ENCODE measurements around the gene LRRC4. TPM values are rescaled to one million over a fixed set of nuclear protein-coding genes. Genes with fewer than 3 reads are reported as not detected.
A peak's percentile ranks its signal among the peaks of the same experiment; 100 is the strongest.

Gene LRRC4
- total RNA-seq, 1 experiment from 2014 or later, result not detected

DNA sequence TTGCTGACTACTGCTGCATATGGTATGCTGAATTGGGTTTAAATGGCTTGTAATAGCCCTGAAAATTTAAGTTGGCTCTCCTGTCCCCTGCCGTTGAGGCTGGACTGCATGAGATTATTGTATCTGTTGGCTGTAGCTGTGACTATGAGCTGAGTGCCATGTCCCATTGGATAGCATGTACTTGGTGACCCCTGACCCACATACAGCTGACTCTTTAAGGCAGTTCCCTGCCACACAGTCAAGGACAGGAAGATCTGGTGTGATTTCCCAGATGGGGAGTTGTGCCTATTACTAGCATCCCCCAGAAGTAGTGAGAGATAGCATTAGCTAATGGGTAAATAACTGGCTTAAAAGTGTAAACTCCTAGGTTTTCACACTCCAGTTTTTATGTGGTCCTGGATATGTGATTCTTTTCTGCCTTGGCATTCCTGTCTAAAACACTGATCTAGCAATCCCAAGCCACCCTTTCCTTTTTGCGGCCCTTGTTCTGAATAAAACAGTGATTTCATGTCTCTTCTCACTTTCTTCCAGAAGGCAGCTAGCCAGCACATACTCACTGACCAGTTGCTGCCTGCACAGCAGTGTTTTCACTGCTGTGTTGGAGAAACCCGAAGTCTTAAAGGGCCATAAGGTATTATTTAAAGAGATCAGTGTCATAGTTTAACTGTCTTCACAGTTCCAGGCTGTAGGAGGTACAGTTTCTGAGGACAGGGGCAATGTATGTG, 35.9 kb downstream of the LRRC4 start:
- BruUV-seq (replicated peaks), result no TSS peak
- ChIA-PET POLR2A (interaction anchor here (0.7 kb wide), 1 partner anchor 16 kb away, joined by 3 read pairs; no protein-coding TSS in a partner anchor), CTCF (interaction anchor here (1.2 to 1.4 kb wide), 2 partner anchors 10 to 11 kb away, joined by 3 read pairs; no protein-coding TSS in a partner anchor)
- TF ChIP-seq, protein P1, sequence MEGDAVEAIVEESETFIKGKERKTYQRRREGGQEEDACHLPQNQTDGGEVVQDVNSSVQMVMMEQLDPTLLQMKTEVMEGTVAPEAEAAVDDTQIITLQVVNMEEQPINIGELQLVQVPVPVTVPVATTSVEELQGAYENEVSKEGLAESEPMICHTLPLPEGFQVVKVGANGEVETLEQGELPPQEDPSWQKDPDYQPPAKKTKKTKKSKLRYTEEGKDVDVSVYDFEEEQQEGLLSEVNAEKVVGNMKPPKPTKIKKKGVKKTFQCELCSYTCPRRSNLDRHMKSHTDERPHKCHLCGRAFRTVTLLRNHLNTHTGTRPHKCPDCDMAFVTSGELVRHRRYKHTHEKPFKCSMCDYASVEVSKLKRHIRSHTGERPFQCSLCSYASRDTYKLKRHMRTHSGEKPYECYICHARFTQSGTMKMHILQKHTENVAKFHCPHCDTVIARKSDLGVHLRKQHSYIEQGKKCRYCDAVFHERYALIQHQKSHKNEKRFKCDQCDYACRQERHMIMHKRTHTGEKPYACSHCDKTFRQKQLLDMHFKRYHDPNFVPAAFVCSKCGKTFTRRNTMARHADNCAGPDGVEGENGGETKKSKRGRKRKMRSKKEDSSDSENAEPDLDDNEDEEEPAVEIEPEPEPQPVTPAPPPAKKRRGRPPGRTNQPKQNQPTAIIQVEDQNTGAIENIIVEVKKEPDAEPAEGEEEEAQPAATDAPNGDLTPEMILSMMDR (IDR thresholded peaks at IDR 0.05; ENCODE audit: unreplicated experiment), result no peak
- H3K27ac Mint-ChIP-seq (ENCODE audit: low read depth, unreplicated experiment), result peak overlapping the region; percentile 36
- H3K9me3 Mint-ChIP-seq (ENCODE audit: unreplicated experiment), result no peaks in the 10 kb centered on the region
- intact Hi-C loops (cut with micrococcal nuclease), result no loop called here
- no peak for DNase-seq (ENCODE audit: unreplicated experiment)
- H3K27me3 Mint-ChIP-seq (ENCODE audit: insufficient read depth, unreplicated experiment), result no peaks in the 10 kb centered on the region
- no peak overlapping the region for H3K4me3 Mint-ChIP-seq (ENCODE audit: unreplicated experiment)
- H3K4me1 Mint-ChIP-seq (ENCODE audit: insufficient read depth, unreplicated experiment), result no peaks in the 10 kb centered on the region
- peaks cover 60% of the 10 kb centered on the region for H3K36me3 Mint-ChIP-seq (ENCODE audit: insufficient read depth, unreplicated experiment)

DNA sequence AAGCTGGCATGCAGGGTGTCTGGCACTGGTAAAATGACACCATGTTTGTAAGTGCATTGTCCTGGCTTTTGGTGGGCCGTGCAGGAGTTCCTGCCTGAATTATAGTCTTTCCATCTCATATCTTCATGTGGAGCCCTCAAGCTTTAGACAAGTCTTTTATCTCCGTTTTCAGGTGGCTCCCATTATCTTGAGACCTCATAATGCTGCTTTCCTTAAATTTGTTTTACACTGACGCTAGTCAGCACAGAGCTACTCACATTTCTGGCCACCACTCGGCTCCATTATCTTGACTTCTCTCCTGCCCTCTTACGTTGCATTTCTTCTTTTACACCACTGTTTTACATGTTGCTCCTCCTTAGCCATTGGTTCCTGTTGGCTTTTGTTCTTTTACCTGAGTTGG, 37.2 kb downstream of the LRRC4 start:
- Mint-ChIP-seq H3K4me3 (ENCODE audit: unreplicated experiment) (no peak overlapping the region), H3K9me3 (ENCODE audit: unreplicated experiment) (no peaks in the 10 kb centered on the region), H3K27ac (ENCODE audit: low read depth, unreplicated experiment) (no peak overlapping the region), H3K36me3 (ENCODE audit: insufficient read depth, unreplicated experiment) (peaks cover 69% of the 10 kb centered on the region), H3K4me1 (ENCODE audit: insufficient read depth, unreplicated experiment) (no peaks in the 10 kb centered on the region), H3K27me3 (ENCODE audit: insufficient read depth, unreplicated experiment) (no peaks in the 10 kb centered on the region)
- ChIA-PET POLR2A (no interaction called here), CTCF (no interaction called here)
- BruUV-seq (replicated peaks), result no TSS peak
- no peak for DNase-seq (ENCODE audit: unreplicated experiment)
- intact Hi-C loops (cut with micrococcal nuclease), result no loop called here
- TF ChIP-seq, protein P1 (IDR thresholded peaks at IDR 0.05; ENCODE audit: unreplicated experiment), result no peak

DNA sequence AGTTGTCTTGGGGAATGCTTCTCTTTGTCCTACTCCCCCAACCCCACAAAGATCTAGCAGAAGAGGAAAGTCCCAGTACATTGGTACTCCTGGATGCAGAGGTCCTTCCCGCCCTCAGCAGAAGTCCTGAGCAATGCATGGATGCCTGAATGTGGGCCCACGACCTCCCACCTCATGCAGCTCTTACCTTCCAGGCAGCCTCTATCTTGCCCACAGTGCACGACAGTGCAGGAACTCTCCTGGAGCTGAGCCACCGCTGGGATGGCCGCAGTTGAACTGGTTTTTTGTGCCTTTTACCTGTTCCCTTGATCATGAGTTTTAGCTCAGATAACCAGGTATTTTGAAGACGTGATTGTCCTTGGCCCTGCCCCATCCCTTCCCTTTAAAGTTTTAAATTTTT, 37.9 kb downstream of the LRRC4 start:
- H3K36me3 Mint-ChIP-seq (ENCODE audit: insufficient read depth, unreplicated experiment), result peaks cover 73% of the 10 kb centered on the region
- DNase-seq (ENCODE audit: unreplicated experiment), result no peak
- no peaks in the 10 kb centered on the region for H3K27me3 Mint-ChIP-seq (ENCODE audit: insufficient read depth, unreplicated experiment)
- no peaks in the 10 kb centered on the region for H3K4me1 Mint-ChIP-seq (ENCODE audit: insufficient read depth, unreplicated experiment)
- BruUV-seq (replicated peaks), result no TSS peak
- ChIA-PET CTCF (no interaction called here), POLR2A (interaction anchor here (1.2 kb wide), 1 partner anchor 15 kb away, joined by 3 read pairs; no protein-coding TSS in a partner anchor)
- intact Hi-C loops (cut with micrococcal nuclease), result no loop called here
- H3K9me3 Mint-ChIP-seq (ENCODE audit: unreplicated experiment), result no peaks in the 10 kb centered on the region
- no peak overlapping the region for H3K27ac Mint-ChIP-seq (ENCODE audit: low read depth, unreplicated experiment)
- no peak overlapping the region for H3K4me3 Mint-ChIP-seq (ENCODE audit: unreplicated experiment)
- TF ChIP-seq, protein P1 (IDR thresholded peaks at IDR 0.05; ENCODE audit: unreplicated experiment), result no peak

DNA sequence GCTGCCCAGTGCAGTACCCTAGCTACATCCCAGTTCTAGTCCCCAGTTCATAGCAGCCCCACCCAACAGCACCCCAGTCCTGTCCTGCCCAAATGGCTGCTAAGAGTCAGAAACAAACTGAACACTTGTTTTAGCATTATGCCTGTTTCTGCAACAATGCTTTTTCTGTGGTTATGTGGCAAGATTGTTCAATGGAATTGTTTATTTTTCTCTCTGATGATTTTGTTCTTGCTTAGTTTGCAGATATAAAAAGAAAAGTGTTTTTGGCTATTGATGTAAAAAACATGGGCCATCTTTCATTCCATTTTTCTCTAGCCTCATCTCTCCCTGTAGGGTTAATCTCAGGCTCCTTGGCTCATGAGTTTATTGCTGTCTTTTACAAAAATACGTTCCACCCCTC, 42.5 kb downstream of the LRRC4 start:
- intact Hi-C loops (cut with micrococcal nuclease), result no loop called here
- H3K36me3 Mint-ChIP-seq (ENCODE audit: insufficient read depth, unreplicated experiment), result peaks cover 41% of the 10 kb centered on the region
- no peak overlapping the region for H3K4me3 Mint-ChIP-seq (ENCODE audit: unreplicated experiment)
- TF ChIP-seq, protein P1 (IDR thresholded peaks at IDR 0.05; ENCODE audit: unreplicated experiment), result no peak
- no peaks in the 10 kb centered on the region for H3K27me3 Mint-ChIP-seq (ENCODE audit: insufficient read depth, unreplicated experiment)
- no TSS peak for BruUV-seq (replicated peaks)
- ChIA-PET CTCF (interaction anchor here (0.7 kb wide), 1 partner anchor 33 kb away, joined by 3 read pairs; no protein-coding TSS in a partner anchor), POLR2A (no interaction called here)
- no peak for DNase-seq (ENCODE audit: unreplicated experiment)
- no peak overlapping the region for H3K27ac Mint-ChIP-seq (ENCODE audit: low read depth, unreplicated experiment)
- no peaks in the 10 kb centered on the region for H3K9me3 Mint-ChIP-seq (ENCODE audit: unreplicated experiment)
- peaks cover 8% of the 10 kb centered on the region for H3K4me1 Mint-ChIP-seq (ENCODE audit: insufficient read depth, unreplicated experiment)
